Measurements from ENCODE around the gene RHOBTB3.

RHOBTB3 gene

GRCh38 chr5:95746194-95746593, 15.1 kb downstream of the RHOBTB3 start:
- Histone ChIP-seq H3K4me3 (replicated peaks; ENCODE audit: insufficient read depth, low read length) (no peak overlapping the region), H3K27ac (replicated peaks) (no peak overlapping the region), H3K27me3 (ENCODE audit: insufficient read depth, poor library complexity, severe bottlenecking) (no peaks in the 10 kb centered on the region)
- no peak for DNase-seq (ENCODE audit: low read depth in 1 of 2, low spot score in 1 of 2)
- TF ChIP-seq GABPA (IDR thresholded peaks at IDR 0.05; ENCODE audit: low read depth) (no peak), POLR2AphosphoS5 (IDR thresholded peaks at IDR 0.05; ENCODE audit: low read depth) (no peak), REST (IDR thresholded peaks at IDR 0.05; ENCODE audit: insufficient replicate concordance, low read depth) (no peak), CTCF (IDR thresholded peaks at IDR 0.05; ENCODE audit: insufficient read depth, low read length) (no peak), SPI1 (IDR thresholded peaks at IDR 0.05; ENCODE audit: borderline replicate concordance, low read depth) (no peak)

- TF ChIP-seq REST (IDR thresholded peaks at IDR 0.05; ENCODE audit: insufficient replicate concordance, low read depth) (no peak), GABPA (IDR thresholded peaks at IDR 0.05; ENCODE audit: low read depth) (no peak), SPI1 (IDR thresholded peaks at IDR 0.05; ENCODE audit: borderline replicate concordance, low read depth) (no peak), CTCF (IDR thresholded peaks at IDR 0.05; ENCODE audit: insufficient read depth, low read length) (no peak), POLR2AphosphoS5 (IDR thresholded peaks at IDR 0.05; ENCODE audit: low read depth) (no peak)
- H3K27ac ChIP-seq (replicated peaks), result no peak overlapping the region
Observed at GRCh38 chr5:95746722-95747679, 15.9 kb downstream of the RHOBTB3 start.

GRCh38 chr5:95748133-95748532, 17.0 kb downstream of the RHOBTB3 start:
- TF ChIP-seq CTCF (IDR thresholded peaks at IDR 0.05; ENCODE audit: insufficient read depth, low read length) (no peak), SPI1 (IDR thresholded peaks at IDR 0.05; ENCODE audit: borderline replicate concordance, low read depth) (no peak)
- no peak for DNase-seq (ENCODE audit: low read depth in 1 of 2, low spot score in 1 of 2)
- Histone ChIP-seq H3K27ac (replicated peaks) (no peak overlapping the region), H3K4me3 (replicated peaks; ENCODE audit: insufficient read depth, low read length) (no peak overlapping the region), H3K27me3 (ENCODE audit: insufficient read depth, poor library complexity, severe bottlenecking) (no peaks in the 10 kb centered on the region)

More at GRCh38 chr5:95746722-95747679, 15.9 kb downstream of the RHOBTB3 start:
- no peak for DNase-seq (ENCODE audit: low read depth in 1 of 2, low spot score in 1 of 2)
- no peak overlapping the region for H3K4me3 ChIP-seq (replicated peaks; ENCODE audit: insufficient read depth, low read length)
- no peaks in the 10 kb centered on the region for H3K27me3 ChIP-seq (ENCODE audit: insufficient read depth, poor library complexity, severe bottlenecking)
